Loucy (cell line): ENCODE measurements around the gene CLEC17A.
"Not testable (repeated sequence)": the region's sequence is repeated elsewhere in the genome, so short reads cannot be mapped to it uniquely, and the experiment has no call there.

Source experiments
- CTCF ChIP-seq: fragments of 200-600 bp; sonication (generic); conservative IDR thresholded peaks from 2 replicates; pipeline ENCODE4 v1.5.1; 2014; ENCODE audit warnings: mild to moderate bottlenecking, antibody characterized with exemption, low read length
- EZH2phosphoT487 ChIP-seq: fragments of 200-600 bp; IDR thresholded peaks from 2 replicates; pipeline ENCODE4 v1.6.1; 2018; ENCODE audit warnings: antibody characterized with exemption, mild to moderate bottlenecking, moderate library complexity, borderline replicate concordance

- not testable (repeated sequence) for TF ChIP-seq CTCF, EZH2phosphoT487
Observed at GRCh38 chr19:14585187-14585586, 2.3 kb downstream of the CLEC17A start.
